NB4 (cell line): ENCODE data around the gene SPARCL1.

ENCODE experiments used
- CTCF ChIP-seq: IDR thresholded peaks from one replicate; pipeline ENCODE4 v1.5.1; 2012; ENCODE audit warnings: low read depth, low read length
- MAX ChIP-seq: IDR thresholded peaks from 2 replicates; pipeline ENCODE4 v1.6.1; 2011; ENCODE audit warnings: low read depth, low read length
- POLR2A ChIP-seq: IDR thresholded peaks from 2 replicates; pipeline ENCODE4 v1.6.1; 2011; ENCODE audit warnings: mild to moderate bottlenecking; ENCODE audit not compliant: insufficient read length; ENCODE audit errors: extremely low read depth

DNA sequence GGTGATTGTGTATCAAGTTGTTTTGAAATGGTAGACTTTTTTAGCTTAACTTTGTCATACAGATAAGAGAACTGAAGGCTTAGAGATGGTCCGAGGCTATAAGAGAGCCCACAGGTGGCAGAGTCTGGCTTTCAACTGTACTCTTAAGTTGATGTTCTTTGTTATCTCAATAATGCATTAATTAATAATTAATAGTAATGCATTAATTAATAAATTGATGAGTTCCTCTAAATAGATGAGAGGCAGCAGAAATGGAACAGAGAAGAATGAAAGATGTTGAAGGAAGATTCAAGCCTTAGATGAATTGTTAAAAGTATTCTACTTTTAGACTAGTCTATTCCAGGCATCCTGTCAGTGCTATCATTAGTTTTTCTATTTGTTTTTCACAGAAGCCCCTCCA lies 84.4 kb downstream of the SPARCL1 start:
- TF ChIP-seq CTCF (no peak), POLR2A (no peak), MAX (no peak)
